Fibroblast of lung (primary cell): Measurements from ENCODE around the gene TRNP1.

ENCODE experiments used
- CTCF ChIP-seq, 2 donors: IDR thresholded peaks in 1 of 2; conservative IDR thresholded peaks in 1 of 2; 1 replicate in 1 of 2; 2 replicates in 1 of 2; pipeline ENCODE4 v1.5.1; 2011 to 2012; ENCODE audit warnings: low read length in 2 of 2, control low read depth in 1 of 2, inconsistent platforms in 1 of 2, low read depth in 1 of 2, mild to moderate bottlenecking in 1 of 2
- EZH2 ChIP-seq: IDR thresholded peaks from 2 replicates; pipeline ENCODE4 v1.5.1; 2012; ENCODE audit warnings: low read length, control low read depth, mild to moderate bottlenecking; ENCODE audit errors: missing control alignments

DNA sequence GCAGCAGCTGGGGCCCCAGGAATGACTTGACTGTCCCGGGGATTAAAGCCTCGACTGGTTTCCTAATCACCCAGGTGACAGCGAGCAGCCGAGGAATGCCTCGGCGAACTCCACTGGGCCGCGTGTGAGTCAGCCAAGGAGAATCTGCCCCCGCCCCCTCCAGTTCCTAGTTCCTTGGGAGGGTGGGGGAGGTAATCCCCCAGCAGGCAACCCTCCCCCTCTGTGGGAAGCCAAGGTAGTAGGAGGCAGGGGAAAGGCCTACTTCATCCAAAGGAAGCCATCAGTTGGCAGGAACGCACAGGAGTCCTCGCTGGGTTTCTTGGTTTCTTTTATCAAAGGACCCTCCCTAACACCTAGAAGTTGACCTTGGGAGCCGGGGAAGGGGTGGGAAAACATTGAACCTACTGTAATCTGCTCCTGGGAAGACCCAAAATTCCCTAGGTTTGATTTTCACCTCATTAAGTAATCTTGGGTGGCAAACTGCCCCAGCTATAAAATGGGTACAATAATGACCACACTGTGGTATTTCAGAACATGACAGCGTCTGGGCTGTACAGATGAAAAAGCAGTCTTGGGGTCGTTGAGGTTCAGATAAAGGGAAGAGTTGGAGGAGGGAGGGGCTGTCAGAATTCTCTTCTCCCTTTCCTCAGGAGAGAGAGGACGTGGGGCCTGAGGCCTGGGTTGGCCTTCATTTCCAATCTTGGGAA, 17.7 kb downstream of the TRNP1 start:
- no peak for TF ChIP-seq CTCF (conservative IDR thresholded peaks at IDR 0.05 in 1 of 2, IDR thresholded peaks at IDR 0.05 in 1 of 2; ENCODE audit: low read depth in 1 of 2, low read length in 2 of 2)
- no peak for TF ChIP-seq EZH2
